HG03558 (cell line): ENCODE results near the gene ARHGEF4.

Source experiments
- ATAC-seq: cut with Tn5 transposase; IDR thresholded peaks from one replicate; pipeline ENCODE4 v1.9.1; 2021; ENCODE audit warnings: moderate number of reproducible peaks; ENCODE audit not compliant: unreplicated experiment; ENCODE audit errors: extremely low read depth

ARHGEF4 gene, protein sequence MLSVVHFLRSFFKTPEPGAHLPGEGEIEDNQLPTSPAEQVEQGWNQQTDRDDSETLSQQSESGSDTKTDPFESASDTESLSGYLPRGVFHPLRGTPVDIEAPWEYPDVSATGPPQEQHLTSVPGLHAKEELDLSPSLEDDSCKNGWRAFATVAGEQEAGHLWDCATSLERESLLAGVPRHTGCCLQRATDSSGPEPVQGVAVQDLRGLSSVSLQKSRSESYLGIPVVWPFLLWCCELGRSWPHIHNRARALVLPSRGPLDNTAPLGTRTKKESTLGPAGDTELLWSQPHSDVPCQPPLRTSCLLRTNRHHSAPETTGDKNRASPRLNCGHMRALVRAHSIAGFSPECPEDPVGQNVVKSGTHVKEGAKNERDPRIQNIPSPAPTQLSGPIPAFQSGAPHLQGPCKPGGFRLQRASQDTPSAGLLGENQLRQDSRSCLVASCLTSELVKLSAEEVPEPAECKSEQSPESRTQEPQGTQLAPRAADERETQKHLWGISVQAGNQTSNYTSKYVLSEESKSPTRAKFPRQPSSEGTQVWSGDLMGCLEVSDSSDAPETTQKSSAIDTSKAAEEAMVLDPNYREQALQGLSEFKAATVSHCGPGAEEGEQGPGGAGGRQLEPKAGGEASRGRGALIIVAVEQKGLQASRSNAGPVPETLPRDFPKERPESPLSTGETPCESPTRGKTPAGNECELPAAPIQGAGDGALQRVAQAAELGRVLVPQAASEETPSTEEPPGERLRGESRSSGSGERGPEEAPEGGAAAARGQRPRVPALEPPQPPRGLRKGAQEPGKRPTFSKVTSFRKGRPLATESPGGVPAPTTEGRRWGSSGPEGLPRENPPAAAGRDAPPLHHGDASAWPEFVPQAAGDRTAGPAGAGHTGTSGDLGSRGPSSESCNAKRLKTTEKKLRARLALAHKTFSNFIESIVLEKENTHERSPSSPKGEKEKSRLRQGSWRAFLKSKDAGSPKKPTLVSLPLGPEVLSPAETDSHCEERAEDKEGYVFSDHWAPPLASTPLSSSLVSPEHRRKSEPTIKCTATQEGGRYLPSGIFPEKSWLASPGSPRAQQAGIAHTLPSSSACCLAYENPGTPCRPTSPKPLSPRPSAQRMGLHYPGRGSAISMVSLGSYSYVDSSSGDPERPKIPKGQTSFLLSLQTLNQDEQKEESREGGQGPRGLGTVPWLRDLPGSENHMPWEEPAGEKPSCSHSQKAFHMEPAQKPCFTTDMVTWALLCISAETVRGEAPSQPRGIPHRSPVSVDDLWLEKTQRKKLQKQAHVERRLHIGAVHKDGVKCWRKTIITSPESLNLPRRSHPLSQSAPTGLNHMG (N-terminal part only)

DNA sequence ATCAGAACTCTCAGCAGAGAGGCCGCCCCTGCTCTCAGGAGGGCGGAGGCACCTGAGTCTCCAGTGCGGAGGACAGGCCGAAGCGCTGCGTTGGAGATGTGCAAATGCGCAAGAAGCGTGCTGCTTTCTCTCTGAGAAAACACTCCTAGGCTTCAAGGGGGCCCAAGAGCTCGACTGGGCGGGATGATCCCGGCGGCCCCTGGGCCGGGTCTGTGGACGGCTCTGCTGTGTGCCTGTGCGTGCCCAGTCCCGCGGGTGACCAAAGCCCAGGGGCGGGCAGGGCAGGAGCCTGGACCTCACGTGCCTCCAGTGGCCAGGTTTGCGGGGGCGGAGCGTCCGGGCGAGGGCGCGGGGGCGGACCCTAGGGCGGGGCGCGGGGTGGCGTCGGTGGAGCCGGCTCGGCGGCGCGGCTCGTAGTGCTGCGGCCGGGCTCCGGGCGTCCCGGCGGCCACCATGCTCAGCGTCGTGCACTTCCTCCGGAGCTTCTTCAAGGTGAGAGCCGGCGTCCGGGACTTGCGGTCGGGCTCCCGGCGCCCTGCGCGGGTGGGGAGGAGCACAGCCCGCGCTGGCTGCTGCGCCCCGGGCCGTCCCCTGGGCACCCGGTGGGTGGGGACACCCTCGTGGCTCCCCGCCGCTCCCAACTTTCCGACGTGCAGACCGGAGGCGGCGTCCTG lies at the start of gene ARHGEF4:
ARHGEF4 (plus strand) TSS at position 414 of the 674 bp plus-strand sequence; CDS start at position 454, 40 bp downstream.
- ATAC-seq, result no peak

DNA sequence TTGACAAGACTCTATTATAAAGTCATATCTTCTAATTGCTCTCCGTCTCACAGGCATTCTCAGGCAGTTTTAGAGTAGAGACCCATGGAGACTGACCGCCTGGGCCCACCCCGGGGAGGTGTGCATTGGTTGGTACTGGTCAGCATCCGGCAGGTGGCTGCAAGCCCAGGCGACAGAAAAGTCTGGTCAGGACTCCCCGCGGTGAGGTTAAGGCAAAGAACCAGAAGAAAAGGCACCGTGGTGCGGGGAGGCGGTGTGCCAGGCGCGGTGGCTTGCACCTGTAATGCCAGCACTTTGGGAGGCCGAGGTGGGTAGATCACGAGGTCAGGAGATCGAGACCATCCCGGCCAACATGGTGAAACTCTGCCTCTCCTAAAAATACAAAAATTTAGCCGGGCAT lies 48.9 kb upstream of the ARHGEF4 start:
- ATAC-seq, result no peak

DNA sequence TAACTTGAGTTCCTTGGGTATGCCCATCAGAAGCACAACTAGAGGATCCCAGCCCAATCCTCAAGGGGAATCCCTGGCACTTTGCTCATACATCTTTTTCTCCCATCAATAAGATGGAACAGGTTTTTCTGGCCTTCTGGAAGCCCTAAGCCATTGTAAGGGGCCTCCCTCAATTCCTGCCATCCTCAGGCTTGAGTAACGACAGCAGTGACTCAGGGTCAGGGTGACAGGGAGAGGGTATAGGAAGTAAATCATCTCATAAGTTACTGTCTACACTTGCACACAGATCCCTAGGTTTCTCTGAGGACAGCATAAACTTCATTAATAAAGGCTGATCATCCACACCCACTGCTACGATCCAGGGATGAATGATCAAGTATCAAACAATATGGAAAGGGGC lies 46.4 kb upstream of the ARHGEF4 start:
- ATAC-seq, result no peak

DNA sequence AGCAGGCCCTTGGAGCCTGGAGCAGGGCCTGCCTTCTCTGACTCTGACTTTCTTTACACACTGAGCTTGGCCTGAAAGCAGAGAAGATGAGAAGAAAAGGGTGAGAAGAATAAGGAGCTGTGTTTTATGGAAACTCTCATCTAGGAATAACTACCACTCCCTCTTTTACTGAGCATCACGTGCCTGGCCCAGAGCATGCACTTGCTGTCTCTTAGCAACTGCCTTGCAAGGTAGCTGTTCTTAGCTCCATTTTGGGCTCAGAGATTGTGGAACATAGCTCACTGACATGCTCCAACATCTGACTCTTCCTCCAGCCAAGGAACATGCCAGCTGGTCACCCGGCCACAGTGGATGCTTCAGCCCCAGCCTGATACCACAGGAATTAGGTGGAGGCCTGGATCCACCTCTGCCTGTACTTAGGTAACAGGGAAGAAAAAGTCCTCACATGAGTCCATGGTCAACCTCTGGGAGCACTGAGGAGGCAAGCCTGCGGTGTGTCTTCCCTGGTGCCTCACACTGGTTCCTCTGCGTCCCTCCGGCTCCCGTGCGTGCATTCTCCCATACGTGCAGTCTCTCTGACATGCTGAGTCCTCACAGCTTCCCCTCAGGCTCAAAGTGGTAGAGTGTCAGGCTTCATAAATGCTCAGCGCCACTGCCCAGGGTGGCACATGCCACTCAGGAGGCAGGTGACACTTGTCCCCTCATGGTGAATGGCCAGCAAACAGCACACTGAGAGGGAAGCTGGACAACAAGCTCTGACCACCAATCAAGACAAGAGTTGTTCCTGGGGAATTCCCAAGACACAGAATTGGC lies 45.7 kb upstream of the ARHGEF4 start:
- no peak for ATAC-seq

DNA sequence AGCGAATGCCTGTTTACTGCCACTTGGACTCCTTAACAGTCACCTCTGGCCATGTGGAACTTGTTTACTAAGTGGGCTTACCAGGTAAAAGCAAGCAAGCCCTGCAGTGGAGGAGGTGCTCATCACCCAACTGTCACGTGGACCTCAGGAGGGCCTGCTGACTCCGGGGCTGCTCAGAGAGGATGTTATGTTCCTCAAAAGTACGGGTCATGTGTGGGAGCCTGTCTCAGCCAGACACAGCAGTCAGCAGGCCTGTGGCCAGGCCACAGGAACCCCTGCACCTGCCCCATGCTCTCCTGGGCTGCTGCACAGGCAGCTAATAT lies 45.1 kb upstream of the ARHGEF4 start:
- no peak for ATAC-seq

DNA sequence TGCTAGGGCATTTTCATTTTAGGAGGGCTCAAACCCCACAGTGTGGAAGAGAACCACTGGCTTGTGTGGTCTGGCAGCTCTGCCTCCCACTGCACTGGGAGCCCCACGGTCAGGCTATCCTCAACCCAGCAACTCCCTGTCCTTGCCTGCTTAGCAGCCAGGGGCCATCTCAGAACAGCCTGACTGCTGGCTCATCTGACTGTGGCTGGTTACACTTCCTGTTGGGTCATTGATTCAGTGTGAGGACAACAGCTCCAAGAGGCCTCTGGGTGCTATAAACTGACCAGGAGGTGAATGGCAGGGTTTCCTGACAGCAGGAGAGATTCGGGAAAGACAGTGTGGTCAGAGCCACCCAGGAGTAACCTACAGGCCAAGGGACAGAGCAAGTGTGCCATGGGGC lies 41.3 kb upstream of the ARHGEF4 start:
- no peak for ATAC-seq

DNA sequence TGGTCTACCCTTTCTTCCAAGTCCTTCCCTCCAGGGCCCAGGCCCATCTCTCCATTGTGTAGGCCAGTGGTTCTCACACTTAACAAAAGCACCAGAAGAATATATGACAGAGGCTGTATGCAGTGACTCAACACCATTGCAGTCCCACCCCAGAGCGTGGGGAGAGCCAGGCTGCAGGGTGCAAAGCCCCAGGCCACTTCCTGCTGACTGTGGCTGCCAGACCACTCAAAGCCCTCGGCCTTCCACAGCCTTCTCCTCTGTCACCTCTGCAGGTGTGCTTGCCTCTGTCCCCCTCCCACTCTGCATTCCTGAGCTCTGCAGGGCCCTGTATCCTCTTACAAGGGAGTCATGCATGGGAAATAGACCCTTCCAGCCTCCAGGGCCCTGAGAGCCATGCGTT lies 40.4 kb upstream of the ARHGEF4 start:
- no peak for ATAC-seq

DNA sequence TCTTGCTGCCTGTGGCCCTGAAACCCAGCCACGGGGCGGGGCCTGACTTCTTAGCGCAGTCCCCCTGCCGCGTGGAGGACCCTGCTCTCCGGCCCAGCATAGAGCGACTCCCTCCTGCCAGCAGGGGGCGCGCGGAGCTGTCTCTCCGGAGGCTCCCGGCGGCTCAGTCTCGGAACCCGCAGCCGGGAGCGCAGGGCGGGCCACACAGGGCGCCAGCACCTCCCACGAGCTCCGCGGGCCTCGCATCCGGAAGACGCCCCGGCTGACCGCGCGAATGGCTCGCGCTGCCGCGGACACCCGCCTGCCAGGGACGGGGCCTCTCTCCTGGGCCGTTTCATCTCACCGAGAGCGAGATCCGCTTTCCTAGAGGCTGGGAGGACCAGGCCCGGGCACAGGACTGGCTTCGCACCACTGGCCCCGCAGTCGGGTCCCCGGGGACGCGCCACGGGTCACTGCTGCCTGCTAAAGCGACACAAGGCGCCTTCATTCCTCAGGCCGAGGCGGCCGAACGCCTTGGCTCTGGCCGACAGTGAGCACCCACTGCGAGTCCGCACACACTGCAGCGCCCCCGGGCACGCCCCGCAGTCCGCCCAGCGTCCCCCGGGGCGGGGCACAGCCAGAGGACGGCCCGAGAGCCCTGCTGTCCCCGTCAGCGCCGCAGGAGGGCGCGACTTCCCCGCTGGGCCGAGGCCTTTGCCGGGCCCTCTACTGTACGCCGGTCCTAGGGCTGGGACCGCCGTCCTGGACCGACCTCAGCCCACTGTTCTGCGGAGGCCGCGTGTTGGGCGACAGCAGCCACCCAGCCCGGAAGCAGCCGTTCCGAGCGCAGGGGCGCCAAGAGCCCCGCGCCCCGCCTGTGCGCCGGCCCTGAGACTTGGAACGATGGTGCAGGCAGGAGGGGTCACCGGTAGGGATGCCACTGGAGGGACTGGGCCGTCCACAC lies 39.0 kb upstream of the ARHGEF4 start:
- peak; percentile 75 for ATAC-seq

DNA sequence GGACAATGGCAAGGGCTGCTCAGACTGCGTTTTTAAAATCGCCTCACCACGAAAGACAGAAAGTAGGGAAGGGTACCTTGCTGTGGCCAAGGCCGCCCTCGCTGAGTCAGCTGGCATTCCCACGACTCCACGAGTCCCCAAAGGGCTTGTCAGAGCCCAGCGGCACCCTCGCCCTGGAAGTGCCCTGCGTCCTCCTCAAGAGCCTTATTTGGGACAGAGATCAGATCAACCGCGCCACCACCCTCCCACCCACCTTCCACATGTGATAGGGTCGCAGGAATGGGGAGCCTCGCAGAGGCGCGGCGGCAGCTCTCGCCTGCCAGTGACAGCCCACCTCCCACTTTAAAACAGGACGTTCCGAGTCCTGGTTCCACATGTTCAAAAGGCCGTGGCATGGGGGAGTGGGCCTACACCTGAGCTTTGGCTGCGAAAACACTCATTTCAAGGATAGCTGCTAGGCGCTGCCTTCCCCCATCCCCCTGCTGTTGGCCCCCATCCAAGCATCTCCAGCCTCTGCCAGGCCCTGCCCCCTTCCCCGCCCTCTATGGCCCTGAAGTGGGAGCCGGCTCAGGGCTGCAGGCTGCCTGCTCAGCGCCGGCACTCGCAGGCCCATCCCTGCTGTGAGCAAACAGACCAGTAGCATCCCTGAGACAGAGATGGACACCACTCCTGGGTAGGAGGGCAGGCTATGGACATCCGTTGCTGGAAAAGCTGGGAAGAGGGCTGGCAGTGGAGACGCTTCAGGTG lies 38.1 kb upstream of the ARHGEF4 start:
- ATAC-seq, result no peak

DNA sequence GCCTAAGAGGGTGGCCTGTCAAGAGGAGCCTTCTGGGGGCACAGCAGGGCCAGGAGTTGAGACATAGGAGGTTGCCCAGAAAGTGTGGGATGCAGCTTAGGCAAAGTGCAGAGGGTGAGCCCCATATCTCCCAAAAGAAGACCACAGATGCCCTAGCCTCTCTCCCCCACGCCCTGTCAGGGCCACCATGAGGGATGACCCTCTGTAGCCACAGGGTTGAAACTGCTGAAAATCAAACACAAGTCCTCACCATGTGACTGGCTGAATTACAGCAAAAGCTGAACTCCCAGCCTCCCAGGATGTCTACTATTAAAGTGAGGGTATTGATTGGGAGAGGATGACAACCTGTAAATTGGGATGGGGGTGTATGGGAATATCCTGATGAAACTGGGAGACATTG lies 37.4 kb upstream of the ARHGEF4 start:
- ATAC-seq, result no peak

DNA sequence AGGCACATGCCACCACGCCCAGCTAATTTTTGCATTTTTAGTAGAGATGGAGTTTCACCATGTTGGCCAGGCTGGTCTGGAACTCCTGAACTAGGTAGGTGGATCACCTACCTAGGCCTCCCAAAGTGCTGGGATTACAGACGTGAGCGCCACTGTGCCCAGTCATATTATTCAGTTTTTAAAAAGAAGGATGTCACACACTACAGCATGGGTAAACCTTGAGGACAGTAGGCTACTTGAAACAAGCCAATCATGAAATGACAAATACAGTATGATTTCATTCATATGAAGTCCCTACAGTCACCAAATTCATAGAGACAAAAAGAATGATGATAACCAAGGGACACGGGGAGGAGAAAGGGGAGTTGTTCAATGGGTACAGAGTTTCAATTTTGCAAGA lies 31.1 kb upstream of the ARHGEF4 start:
- ATAC-seq, result no peak

DNA sequence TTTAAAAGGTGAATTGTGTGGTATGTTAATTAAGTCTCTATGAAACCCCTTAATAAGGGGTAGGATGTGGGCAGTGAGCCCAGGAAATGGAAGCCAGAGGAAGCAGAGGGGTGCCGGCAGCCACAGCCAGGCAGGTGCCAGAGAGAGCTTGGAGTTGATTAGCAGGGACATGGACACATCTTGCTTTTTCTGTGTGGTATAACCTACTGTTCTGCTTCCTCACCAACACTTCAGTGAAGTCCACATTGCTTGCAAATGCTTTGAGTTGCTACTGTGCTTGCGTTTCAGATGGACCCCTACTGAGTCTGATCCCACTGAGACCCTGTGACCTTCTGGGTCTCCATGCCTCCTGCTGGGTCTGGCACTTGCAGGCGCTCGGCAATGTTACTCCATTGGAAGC lies 30.3 kb upstream of the ARHGEF4 start:
- ATAC-seq, result no peak

DNA sequence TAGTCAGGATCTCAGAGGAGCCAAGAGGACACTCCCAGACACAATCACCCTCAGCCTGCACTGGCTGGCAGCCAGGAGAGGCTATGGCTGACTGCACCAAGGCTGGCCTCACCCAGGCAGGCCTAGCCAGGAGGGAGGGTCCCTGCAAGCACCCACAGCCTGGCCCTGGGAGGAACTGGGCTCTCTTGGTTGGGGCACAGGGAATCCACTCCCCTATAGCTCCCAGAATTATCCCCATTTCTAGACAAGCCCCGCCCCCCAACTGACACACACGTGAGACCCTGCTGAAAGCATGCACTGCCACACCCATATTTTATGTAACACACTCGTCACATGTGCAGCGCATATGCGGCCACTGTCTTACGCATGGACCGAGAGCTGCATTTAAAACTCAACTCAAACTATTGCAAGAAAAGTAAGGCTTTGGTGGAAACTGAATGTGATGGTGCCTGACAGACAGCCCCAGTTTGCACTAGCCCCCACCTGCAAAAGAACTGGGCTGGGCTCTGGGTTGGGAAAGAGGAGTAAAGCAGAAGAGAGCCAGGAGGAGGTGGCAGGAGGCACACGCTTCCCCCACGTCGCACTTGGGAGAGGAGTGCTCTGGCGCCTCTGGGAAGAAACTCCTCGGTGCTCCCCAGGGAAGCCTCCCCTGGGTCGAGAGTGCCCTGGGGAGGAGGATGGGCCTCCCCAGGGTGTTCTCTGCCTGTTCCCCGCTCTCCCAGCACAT lies 28.9 kb upstream of the ARHGEF4 start:
- ATAC-seq, result no peak

DNA sequence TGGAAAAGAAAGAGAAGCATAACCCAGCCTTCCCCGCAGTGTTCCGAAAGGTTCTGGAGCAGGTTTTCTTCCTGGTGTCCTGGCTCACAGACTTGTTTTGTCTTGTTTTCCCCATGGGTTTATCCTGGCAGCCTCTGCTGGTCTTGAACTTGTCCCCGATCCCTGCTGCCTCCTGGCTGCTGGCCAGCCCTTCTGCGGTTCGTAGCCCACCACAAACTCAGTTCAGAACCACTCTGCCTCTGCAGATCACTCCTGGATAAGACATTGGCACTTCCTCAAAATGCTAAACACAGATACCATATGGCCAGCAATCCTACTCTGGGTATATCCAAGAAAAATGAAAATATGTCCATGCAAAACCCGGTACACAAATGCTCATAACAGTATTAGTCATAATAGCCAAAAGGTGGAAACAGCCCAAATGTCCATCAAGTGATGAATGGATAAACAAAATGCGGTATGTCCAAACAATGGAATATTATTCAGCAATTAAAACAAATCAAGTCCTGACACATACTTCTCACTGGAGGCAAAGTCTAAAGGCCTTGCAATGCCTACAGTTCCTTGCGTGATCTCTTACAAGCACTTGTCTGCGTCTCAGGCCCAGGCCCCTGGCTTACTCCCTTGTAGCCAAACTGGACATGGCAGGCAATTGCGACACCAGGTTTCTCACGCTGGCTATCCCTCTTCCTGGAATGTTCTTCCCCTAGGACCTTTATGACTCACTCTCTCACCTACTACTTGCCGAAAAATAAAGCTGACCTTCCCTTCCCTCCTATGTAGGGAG lies 28.0 kb upstream of the ARHGEF4 start:
- ATAC-seq, result no peak

DNA sequence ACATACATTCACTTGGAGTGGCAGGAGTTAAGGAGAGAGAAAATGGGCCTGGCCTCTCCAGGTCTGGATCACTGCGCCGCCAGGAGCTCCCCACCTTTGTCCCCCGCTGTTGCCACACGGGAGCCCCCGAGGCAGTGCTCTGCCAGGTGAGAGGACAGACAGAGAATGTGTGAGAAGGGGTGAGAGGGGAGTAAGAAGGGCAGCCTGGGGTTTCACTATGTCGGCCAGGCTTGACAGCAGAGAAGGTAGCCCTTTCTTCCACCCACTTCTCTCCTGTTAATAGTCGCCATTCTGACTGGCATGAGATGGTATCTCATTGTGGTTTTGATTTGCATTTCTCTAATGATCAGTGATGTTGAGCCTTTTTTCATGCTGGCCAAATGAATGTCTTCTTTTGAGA lies 26.2 kb upstream of the ARHGEF4 start:
- ATAC-seq, result no peak

DNA sequence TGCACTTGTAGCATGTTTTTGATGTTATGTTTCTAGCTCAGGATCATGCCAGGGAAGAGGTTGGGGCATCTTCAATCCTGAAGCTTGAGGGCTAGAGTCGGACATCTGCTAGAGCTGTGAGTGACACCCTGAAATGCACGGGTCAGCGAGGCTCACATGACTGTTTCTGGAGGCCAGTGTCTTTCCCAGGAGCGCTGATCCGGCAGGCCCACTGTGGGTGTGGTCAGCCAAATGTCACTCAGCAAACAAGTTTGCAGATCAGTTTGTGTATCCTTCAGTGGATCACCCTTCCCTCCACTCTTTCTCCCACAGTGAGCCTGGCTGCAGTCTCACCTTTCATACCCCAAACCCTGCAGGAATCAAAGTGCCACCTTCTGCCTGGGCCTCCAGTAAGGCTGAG lies 23.0 kb upstream of the ARHGEF4 start:
- no peak for ATAC-seq
